Neural cell (in vitro differentiated cells): ENCODE data around the gene DOCK9. TPM values are rescaled to one million over a fixed set of nuclear protein-coding genes. Genes with fewer than 3 reads are reported as not detected.

ENCODE experiments used
- H2AFZ ChIP-seq: fragments of 200-600, 300-800 bp; sonication (generic), shearing (Covaris generic); 2 replicates; pipeline ENCODE4 v1.6.0; 2014; ENCODE audit warnings: low read depth, mild to moderate bottlenecking, antibody characterized with exemption, low read length, moderate library complexity
- H3F3A ChIP-seq: fragments of 200-600 bp; shearing (Covaris generic); 2 replicates; pipeline ENCODE4 v1.6.1; 2016; ENCODE audit warnings: mild to moderate bottlenecking, moderate library complexity, mixed read lengths, antibody characterized with exemption, low read length; ENCODE audit not compliant: insufficient read depth, poor library complexity, severe bottlenecking
- H3K27ac ChIP-seq: fragments of 200-600, 300-800 bp; sonication (generic), shearing (Covaris generic); 2 replicates; pipeline ENCODE4 v1.5.1; 2014; ENCODE audit warnings: mild to moderate bottlenecking, low read length, moderate library complexity
- H3K27me3 ChIP-seq: fragments of 300-800, 200-600 bp; sonication (generic), shearing (Covaris generic); 2 replicates; pipeline ENCODE4 v1.6.0; 2014; ENCODE audit warnings: mild to moderate bottlenecking, low read depth, low read length, moderate library complexity; ENCODE audit not compliant: insufficient read depth
- H3K36me3 ChIP-seq: fragments of 300-800, 200-600 bp; sonication (generic), shearing (Covaris generic); 2 replicates; pipeline ENCODE4 v1.5.1; 2014; ENCODE audit warnings: mild to moderate bottlenecking, antibody characterized with exemption, low read length, moderate library complexity; ENCODE audit not compliant: insufficient read depth
- H3K4me2 ChIP-seq: fragments of 300-800, 200-600 bp; sonication (generic), shearing (Covaris generic); 2 replicates; pipeline ENCODE4 v1.6.0; 2014; ENCODE audit warnings: mild to moderate bottlenecking, low read length
- H3K4me3 ChIP-seq: fragments of 300-800, 200-600 bp; sonication (generic), shearing (Covaris generic); 2 replicates; pipeline ENCODE4 v1.5.1; 2014; ENCODE audit warnings: mild to moderate bottlenecking, low read length, moderate library complexity
- H3K79me2 ChIP-seq: fragments of 200-600 bp; shearing (Covaris generic); replicated peaks from 2 replicates; pipeline ENCODE4 v1.6.0; 2014; ENCODE audit warnings: mild to moderate bottlenecking, low read length, moderate library complexity; ENCODE audit not compliant: insufficient read depth
- H3K9ac ChIP-seq: fragments of 300-800, 200-600 bp; sonication (generic), shearing (Covaris generic); 2 replicates; pipeline ENCODE4 v1.6.1; 2016; ENCODE audit warnings: mild to moderate bottlenecking, low read length, mixed read lengths
- H3K9me2 ChIP-seq: fragments of 200-600 bp; shearing (Covaris generic); 2 replicates; pipeline ENCODE4 v1.6.1; 2016; ENCODE audit warnings: mild to moderate bottlenecking, low read length, mixed read lengths; ENCODE audit not compliant: insufficient read depth
- H3K9me3 ChIP-seq: fragments of 200-600, 300-800 bp; sonication (generic), shearing (Covaris generic); 2 replicates; pipeline ENCODE4 v1.6.1; 2016; ENCODE audit warnings: mild to moderate bottlenecking, mixed run types, low read length, moderate library complexity, mixed read lengths
- H4K20me1 ChIP-seq: fragments of 200-600 bp; shearing (Covaris generic); 2 replicates; pipeline ENCODE4 v1.6.1; 2016; ENCODE audit warnings: mild to moderate bottlenecking, mixed run types; ENCODE audit not compliant: insufficient read depth
- CTCF ChIP-seq: fragments of 450-650 bp; IDR thresholded peaks from 2 replicates; pipeline ENCODE4 v1.5.1; 2014; ENCODE audit warnings: antibody characterized with exemption, mild to moderate bottlenecking, moderate library complexity; ENCODE audit not compliant: poor library complexity, severe bottlenecking
- EP300 ChIP-seq: fragments of 450-650 bp; conservative IDR thresholded peaks from 2 replicates; pipeline ENCODE4 v1.6.1; 2014; ENCODE audit warnings: antibody characterized with exemption, mild to moderate bottlenecking, moderate library complexity; ENCODE audit not compliant: poor library complexity, severe bottlenecking
- EZH2 ChIP-seq: fragments of 200-600, 300-800 bp; shearing (Covaris generic), sonication (generic); IDR thresholded peaks from 2 replicates; pipeline ENCODE4 v1.6.1; 2014; ENCODE audit warnings: antibody characterized with exemption, low read length, borderline replicate concordance, mild to moderate bottlenecking; ENCODE audit not compliant: insufficient read depth, poor library complexity, severe bottlenecking
- MXI1 ChIP-seq: fragments of 450-650 bp; conservative IDR thresholded peaks from 2 replicates; pipeline ENCODE4 v1.6.1; 2014; ENCODE audit warnings: antibody characterized with exemption, mild to moderate bottlenecking; ENCODE audit not compliant: poor library complexity, severe bottlenecking
- POLR2AphosphoS5 ChIP-seq: IDR thresholded peaks from 2 replicates; pipeline ENCODE4 v1.6.1; 2012
- RAD21 ChIP-seq: fragments of 450-650 bp; conservative IDR thresholded peaks from 2 replicates; pipeline ENCODE4 v1.6.1; 2014; ENCODE audit warnings: antibody characterized with exemption, mild to moderate bottlenecking, moderate library complexity
- REST ChIP-seq: IDR thresholded peaks from 2 replicates; pipeline ENCODE4 v1.6.1; 2012; ENCODE audit warnings: borderline replicate concordance
- SMC3 ChIP-seq: fragments of 450-650 bp; conservative IDR thresholded peaks from 2 replicates; pipeline ENCODE4 v1.6.1; 2014; ENCODE audit warnings: antibody characterized with exemption, mild to moderate bottlenecking, moderate library complexity; ENCODE audit not compliant: poor library complexity
- TAF1 ChIP-seq: IDR thresholded peaks from 2 replicates; pipeline ENCODE4 v1.6.1; 2012; ENCODE audit warnings: low read depth
- polyA plus RNA-seq: library from polyadenylated mRNA; depleted of rRNA; stranded (reverse); fragments of >200 nt; gene quantifications from 2 replicates; pipeline ENCODE4 v1.2.3, GENCODE V29; 2014

The DOCK9 gene
- polyA plus RNA-seq, 1 donor from 2014 or later, result 11.4 TPM

- Histone ChIP-seq H3K36me3 (no peaks in the 10 kb centered on the region), H4K20me1 (no peaks in the 10 kb centered on the region), H3K79me2 (no peaks in the 10 kb centered on the region), H3K27me3 (no peaks in the 10 kb centered on the region), H3K27ac (no peak overlapping the region), H3F3A (no peaks in the 10 kb centered on the region), H3K4me3 (no peak overlapping the region), H3K9me2 (no peaks in the 10 kb centered on the region), H2AFZ (no peak overlapping the region), H3K4me2 (no peak overlapping the region), H3K9ac (no peak overlapping the region), H3K9me3 (no peaks in the 10 kb centered on the region)
- TF ChIP-seq RAD21 (no peak), SMC3 (no peak), CTCF (no peak), TAF1 (no peak), EP300 (no peak), MXI1 (no peak), REST (no peak), EZH2 (no peak), POLR2AphosphoS5 (no peak)
Measured at GRCh38 chr13:99007414-99007986, 29.6 kb upstream of the DOCK9 start.

GRCh38 chr13:99005609-99006008 lies 27.7 kb upstream of the DOCK9 start:
- Histone ChIP-seq H3K27me3 (no peaks in the 10 kb centered on the region), H3K36me3 (no peaks in the 10 kb centered on the region), H3K9me2 (no peaks in the 10 kb centered on the region), H3K9me3 (no peaks in the 10 kb centered on the region), H3K9ac (no peak overlapping the region), H3K79me2 (no peaks in the 10 kb centered on the region), H3K4me3 (no peak overlapping the region), H2AFZ (no peak overlapping the region), H3K27ac (no peak overlapping the region), H4K20me1 (no peaks in the 10 kb centered on the region), H3K4me2 (no peak overlapping the region), H3F3A (no peaks in the 10 kb centered on the region)
- no peak for TF ChIP-seq EP300
- no peak for TF ChIP-seq POLR2AphosphoS5
- no peak for TF ChIP-seq SMC3
- TF ChIP-seq EZH2, result no peak
- no peak for TF ChIP-seq CTCF
- TF ChIP-seq TAF1, result no peak
- TF ChIP-seq MXI1, result no peak
- TF ChIP-seq REST, result no peak
- no peak for TF ChIP-seq RAD21
